ENCODE results near the gene DCDC2.

Gene DCDC2

DNA sequence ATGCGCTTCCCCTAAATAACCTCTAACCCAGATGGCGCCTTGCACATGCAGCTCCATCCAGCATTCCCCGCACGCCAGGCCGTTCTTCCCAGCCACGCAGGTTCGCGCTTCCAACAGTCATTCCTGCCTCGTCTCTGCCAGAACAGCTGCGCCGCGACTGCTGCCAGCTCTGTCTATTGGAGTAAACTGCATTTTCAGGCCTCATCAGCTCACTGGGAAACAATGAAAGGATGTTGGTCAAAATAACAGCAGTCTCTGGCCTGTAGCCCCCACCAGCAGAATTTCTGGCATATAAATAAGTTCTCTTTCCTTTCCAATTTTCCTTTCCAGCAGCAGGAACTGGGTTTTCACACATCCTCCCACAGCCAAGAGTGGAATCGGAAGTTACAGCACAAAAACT, 217.3 kb downstream of the DCDC2 start:
- DNase-seq = no peak

- no peak for DNase-seq
Observed at GRCh38 chr6:24139639-24140038, 218.2 kb downstream of the DCDC2 start.

- no peak for DNase-seq
Observed at GRCh38 chr6:24139080-24139479, 218.8 kb downstream of the DCDC2 start.

DNA sequence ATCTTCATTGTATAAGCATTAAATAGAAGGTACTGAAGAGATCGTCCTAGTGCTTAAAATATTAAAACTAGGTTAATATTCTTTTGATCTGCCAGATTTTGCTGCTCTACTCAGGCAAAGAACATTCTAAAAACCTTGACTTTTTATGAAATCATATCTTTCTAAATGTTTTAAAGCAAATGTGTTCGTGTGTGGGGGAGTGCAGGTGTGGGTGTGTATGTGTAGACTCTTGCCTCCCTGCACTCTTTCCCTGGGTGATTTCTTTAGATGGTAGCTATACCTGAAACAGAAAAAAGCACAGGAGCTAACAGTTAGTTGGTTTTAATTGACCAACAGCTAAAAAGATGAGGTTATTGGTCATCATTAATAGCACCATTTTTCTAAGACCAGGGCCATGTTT, 226.1 kb downstream of the DCDC2 start:
- no peak for DNase-seq

DNA sequence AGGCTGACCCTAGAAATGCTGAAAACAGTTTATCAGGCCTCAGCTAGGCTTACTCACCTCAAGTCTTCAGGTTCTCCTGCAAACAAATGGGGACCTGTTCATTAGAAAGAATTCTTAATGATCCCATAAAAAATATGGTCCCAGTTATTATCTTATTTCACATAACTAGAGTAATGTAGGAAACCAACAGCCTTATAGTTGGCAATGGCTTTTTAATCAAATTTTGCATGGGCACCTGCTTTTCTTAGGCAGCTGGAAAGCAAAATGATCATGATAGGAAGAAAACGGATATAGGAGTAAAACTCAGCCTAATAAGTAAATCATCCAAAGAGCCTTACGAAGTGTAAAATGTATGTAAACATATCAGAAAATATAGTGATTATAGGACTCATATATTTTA, 230.5 kb downstream of the DCDC2 start:
- DNase-seq = no peak

DNA sequence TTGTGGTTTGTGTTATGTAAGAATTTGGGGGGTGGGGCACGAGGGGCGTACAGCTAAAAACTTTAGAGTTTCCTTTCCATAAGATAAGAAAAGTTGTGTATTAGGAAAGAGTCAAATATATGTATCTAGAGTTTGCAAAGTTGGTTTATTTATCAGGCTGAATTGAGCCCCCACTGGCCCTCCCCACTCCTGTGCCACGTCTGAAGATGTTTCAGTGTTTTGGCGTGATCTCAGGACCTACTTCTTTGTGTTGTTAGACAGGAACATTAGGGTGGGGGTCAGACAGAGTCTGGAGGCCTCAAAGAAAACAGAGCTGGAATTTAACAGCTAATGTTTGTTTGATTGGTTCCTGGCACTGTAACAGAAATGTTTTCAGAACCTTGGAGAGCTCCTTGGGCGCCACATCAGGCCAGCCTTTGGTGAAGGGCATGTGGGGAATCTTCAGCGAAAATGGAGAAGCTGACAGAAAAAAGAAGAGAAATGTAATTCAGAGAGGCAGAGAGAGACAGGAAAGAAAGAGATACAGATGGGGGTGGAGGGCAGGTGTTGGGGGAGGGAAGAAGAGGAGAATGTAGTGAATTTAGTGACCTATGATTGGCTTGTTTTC, 231.2 kb downstream of the DCDC2 start:
- DNase-seq = no peak

GRCh38 chr6:24125980-24126379, 231.9 kb downstream of the DCDC2 start, which contains the start of gene NRSN1:
NRSN1 (plus strand) TSS chr6:24126215; CDS start chr6:24134328, 8,113 bp downstream.
- peak; percentile 62 for DNase-seq

GRCh38 chr6:24122139-24122538, 235.7 kb downstream of the DCDC2 start:
- DNase-seq = no peak

All from NCI-H510A treated with DMSO at 0.1 percent for 48 hours (cell line).